Retinal pigment epithelial cell (primary cell): ENCODE results near the gene PPARD.
A peak's percentile ranks its signal among the peaks of the same experiment; 100 is the strongest.

Experiments used
- DNase-seq: peaks from one replicate; pipeline ENCODE4 v3.0.0-alpha.2; 2010; ENCODE audit warnings: low read depth
- H3K4me3 ChIP-seq: 2 replicates; pipeline ENCODE4 v1.5.1; 2011; ENCODE audit warnings: mild to moderate bottlenecking, low read length, control low read depth, moderate library complexity
- TF ChIP-seq, protein P1 (sequence below): conservative IDR thresholded peaks from 2 replicates; pipeline ENCODE4 v1.5.1; 2011; ENCODE audit warnings: low read depth, low read length, control low read depth, inconsistent platforms

Gene PPARD

GRCh38 chr6:35468980-35469750 is 126.8 kb downstream of the PPARD start:
- DNase-seq = no peak
- TF ChIP-seq, protein P1, sequence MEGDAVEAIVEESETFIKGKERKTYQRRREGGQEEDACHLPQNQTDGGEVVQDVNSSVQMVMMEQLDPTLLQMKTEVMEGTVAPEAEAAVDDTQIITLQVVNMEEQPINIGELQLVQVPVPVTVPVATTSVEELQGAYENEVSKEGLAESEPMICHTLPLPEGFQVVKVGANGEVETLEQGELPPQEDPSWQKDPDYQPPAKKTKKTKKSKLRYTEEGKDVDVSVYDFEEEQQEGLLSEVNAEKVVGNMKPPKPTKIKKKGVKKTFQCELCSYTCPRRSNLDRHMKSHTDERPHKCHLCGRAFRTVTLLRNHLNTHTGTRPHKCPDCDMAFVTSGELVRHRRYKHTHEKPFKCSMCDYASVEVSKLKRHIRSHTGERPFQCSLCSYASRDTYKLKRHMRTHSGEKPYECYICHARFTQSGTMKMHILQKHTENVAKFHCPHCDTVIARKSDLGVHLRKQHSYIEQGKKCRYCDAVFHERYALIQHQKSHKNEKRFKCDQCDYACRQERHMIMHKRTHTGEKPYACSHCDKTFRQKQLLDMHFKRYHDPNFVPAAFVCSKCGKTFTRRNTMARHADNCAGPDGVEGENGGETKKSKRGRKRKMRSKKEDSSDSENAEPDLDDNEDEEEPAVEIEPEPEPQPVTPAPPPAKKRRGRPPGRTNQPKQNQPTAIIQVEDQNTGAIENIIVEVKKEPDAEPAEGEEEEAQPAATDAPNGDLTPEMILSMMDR = no peak
- H3K4me3 ChIP-seq = peak overlapping the region; percentile 97

GRCh38 chr6:35469751-35470662 is 127.6 kb downstream of the PPARD start:
- TF ChIP-seq, protein P1 = no peak
- no peak for DNase-seq
- H3K4me3 ChIP-seq = peak overlapping the region; percentile 97

GRCh38 chr6:35470663-35471120 is 128.3 kb downstream of the PPARD start:
- TF ChIP-seq, protein P1 = no peak
- DNase-seq = no peak
- H3K4me3 ChIP-seq = peak overlapping the region; percentile 97

DNA sequence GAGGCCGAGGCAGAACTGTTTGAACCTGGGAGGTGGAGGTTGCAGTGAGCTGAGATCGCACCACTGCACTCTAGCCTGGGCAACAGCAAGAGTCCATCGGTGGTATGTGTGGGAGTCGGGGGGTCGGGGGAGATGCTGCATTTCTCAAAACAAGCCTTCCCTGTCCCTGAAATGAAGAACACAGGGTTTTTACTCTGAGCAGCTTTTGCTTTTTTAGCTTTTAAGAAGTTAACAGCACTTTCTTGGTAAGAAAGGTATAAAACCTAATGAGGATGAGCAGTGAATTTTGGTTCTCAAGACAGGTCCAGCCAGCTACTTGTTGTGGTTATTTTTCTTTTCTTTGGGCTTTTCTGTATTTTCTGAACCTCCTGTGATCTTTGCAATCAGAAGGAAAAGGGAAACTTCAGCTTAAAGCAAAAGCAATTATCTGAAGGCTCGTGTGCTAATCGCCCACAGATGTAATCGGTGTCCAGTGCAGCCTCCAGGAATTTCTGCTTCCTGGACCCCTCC is 129.5 kb downstream of the PPARD start:
- H3K4me3 ChIP-seq = no peak overlapping the region
- DNase-seq = no peak
- TF ChIP-seq, protein P1 = no peak

DNA sequence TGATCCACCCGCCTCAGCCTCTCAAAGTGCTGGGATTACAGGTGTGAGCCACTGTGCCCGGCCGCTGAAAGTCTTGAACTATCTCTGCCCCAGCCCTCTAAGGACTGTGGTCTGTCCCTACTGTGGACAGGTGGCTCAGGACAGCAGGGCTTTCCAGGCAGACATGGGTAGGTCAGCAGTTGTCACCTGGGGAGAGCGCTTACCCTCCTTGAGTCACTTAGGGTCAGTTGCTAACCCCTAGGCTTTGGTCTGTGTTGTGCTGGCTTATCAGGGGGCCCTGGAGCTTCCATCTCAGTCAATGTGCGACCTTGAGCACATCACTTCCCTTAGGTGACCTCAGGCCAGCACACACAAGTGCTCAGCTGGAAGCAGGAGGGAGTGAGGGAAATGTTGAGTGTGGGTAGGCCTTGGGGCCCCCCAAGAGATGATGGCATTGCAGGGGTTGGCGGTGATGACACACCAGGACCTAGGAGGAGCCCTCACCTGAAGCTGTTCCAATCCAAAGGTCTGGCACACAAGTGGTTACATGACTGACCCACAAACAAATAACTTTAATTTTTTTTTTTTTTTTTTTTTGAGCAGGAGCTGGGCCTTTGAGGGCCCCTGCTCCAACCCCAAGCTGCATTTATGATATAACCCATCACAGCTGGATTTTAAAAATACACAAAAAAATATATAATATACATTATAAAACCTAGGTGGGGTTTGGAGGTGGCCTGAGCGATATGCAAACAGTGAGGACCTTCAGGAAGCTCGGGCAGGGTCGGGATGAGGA is 130.9 kb downstream of the PPARD start:
- H3K4me3 ChIP-seq = no peak overlapping the region
- DNase-seq = no peak
- TF ChIP-seq, protein P1 = no peak

GRCh38 chr6:35473850-35474130 is 131.4 kb downstream of the PPARD start:
- H3K4me3 ChIP-seq = no peak overlapping the region
- TF ChIP-seq, protein P1 = no peak
- DNase-seq = no peak
